ENCODE results near the gene PARP15.

- TF ChIP-seq POLR2AphosphoS5 (IDR thresholded peaks at IDR 0.05; ENCODE audit: low read depth, low read length) = no peak
- no peak for TF ChIP-seq SPI1 (IDR thresholded peaks at IDR 0.05; ENCODE audit: low read depth, low read length)
- TF ChIP-seq POLR2A (IDR thresholded peaks at IDR 0.05; ENCODE audit: low read depth, low read length) = no peak
- TF ChIP-seq PAX5 (IDR thresholded peaks at IDR 0.05; ENCODE audit: insufficient read depth, low read length, severe bottlenecking) = no peak
Observed at GRCh38 chr3:122636697-122637096, 59.2 kb downstream of the PARP15 start.

Measured in GM12891 (cell line).